Measurements from ENCODE around the gene GSDMA.
"Not testable (repeated sequence)": the region's sequence is repeated elsewhere in the genome, so short reads cannot be mapped to it uniquely, and the experiment has no call there.

GSDMA gene

DNA sequence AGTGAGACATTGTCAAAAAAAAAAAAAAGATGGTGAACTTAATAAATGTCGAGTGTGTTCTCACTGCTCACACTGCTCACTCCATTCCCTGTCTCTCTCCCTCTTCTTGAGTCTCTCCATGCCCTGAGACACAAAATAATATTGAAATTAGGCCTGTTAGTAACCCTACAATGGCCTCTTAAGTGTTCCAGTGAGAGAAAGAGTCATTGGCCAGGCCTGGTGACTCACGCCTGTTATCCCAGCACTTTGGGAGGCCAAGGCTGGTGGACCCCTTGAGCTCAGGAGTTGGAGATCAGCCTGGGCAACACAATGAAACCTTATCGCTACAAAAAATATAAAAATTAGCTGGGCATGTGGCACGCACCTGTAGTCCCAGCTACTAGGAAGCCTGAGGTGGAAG lies 36.3 kb downstream of the GSDMA start:
- DNase-seq: no peak

DNA sequence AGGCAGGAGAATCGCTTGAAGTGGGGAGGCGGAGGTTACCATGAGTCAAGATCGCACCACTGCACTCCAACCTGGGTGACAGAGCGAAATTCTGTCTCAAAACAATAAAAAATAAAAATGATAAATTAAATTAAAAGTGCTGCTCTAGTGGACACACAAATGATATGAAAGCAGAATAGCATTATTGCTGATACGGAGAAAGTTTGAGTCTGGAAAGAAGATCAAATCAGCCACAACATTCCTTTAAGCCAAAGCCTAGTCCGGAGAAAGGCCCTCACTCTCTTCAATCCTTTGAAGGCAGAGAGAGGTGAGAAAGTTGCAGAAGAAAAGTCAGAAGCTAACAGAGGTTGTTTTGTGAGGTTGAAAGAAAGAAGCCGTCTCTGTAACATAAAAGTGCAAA lies 37.4 kb downstream of the GSDMA start:
- no peak for DNase-seq

- DNase-seq: not testable (repeated sequence)
Observed at GRCh38 chr17:40001335-40001734, 38.5 kb downstream of the GSDMA start.

DNA sequence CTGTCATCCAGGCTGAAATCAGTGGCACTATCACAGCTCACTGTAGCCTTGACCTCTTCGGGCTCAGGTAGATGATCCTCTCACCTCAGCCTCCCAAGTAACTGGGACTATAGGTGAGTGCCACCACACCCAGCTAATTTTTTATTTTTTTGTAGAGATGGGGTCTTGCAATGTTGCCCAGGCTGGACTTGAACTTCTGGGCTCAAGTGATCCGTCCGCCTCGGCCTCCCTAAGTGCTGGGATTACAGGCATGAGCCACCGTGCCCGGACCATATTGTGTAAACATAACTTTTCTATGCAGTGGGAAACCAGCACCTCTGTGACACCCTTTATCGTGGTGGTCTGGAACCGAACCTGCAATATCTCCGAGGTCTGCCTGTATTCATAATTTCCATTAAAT lies 41.3 kb downstream of the GSDMA start:
- DNase-seq: no peak

DNA sequence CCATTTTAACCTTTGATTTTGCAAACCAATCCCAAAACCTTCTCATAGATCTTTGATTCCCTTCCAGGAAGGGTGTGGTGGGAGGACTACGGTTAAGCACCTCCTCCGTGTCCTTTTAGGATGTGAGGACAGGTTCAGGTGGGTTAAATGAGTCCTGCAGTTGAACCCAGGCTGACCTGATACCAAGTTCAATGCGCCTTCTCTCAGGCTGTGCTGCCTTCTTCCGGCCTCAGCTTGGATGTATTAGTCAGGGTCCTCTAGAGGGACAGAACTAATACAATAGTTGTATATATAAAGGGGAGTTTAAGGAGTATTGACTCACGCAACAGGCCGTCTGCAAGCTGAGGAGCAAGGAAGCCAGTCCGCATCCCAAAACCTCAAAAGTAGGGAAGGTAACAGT lies 41.9 kb downstream of the GSDMA start:
- no peak for DNase-seq

DNA sequence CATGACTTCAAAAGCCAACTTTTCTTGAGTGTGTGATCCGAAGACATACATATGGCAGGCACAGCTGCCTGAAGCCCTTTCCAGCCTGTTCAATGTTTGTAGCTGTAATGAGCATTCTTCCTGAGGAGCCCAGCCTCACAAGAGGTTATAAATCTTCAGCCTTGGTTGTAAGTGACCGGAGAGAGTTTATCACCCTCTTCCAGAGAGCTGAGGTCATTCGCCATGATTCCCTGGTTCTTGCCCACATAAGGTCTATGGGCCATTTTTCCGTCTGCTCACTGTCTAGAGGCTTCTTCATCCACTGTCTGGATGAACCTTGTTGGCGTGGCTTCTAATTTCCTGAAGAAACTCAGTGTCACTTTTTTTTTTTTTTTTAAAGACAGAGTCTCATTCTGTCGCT lies 42.7 kb downstream of the GSDMA start:
- no peak for DNase-seq

DNA sequence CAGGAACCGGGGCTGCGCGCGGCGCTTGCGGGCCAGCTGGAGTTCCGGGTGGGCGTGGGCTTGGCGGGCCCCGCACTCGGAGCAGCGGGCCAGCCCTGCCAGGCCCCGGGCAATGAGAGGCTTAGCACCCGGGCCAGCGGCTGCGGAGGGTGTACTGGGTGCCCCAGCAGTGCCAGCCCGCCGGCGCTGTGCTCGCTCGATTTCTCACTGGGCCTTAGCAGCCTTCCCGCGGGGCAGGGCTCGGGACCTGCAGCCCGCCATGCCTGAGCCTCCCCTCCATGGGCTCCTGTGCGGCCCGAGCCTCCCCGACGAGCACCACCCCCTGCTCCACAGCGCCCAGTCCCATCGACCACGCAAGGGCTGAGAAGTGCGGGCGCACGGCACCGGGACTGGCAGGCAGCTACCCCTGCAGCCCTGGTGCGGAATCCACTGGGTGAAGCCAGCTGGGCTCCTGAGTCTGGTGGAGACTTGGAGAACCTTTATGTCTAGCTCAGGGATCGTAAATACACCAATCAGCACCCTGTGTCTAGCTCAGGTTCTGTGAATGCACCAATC lies 48.2 kb downstream of the GSDMA start:
- DNase-seq: not testable (repeated sequence)

GRCh38 chr17:40012017-40012647 lies 49.3 kb downstream of the GSDMA start:
- not testable (repeated sequence) for DNase-seq

DNA sequence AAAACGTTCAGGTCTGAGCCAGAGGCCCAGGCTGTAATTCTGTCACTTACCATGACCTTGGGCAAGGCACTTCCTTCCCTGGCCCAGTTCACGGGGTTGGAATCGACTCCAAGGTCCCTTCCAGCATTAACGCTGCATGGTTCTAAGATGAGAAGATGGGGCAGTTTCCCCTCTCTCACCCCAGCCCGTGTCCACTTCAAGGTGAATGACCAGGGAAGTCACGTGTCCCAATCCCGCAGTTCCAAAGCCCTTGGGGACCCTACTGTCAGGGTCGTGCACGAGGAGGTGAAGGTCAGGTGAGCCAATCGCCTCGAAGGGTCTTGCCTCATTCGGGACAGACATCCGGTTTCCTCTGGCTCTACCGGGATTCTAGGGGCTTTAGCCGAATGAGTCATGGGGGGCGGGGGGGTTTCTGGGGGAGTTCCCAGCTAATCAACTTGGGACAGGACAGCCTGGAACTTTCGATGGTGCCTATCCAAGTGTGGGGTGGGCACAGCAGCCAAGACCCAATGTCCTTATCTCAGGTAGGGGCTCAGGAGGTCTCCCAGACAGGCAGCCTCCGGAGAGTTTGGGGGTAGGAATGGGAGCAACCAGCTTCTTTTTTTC lies 51.7 kb downstream of the GSDMA start:
- no peak for DNase-seq

DNA sequence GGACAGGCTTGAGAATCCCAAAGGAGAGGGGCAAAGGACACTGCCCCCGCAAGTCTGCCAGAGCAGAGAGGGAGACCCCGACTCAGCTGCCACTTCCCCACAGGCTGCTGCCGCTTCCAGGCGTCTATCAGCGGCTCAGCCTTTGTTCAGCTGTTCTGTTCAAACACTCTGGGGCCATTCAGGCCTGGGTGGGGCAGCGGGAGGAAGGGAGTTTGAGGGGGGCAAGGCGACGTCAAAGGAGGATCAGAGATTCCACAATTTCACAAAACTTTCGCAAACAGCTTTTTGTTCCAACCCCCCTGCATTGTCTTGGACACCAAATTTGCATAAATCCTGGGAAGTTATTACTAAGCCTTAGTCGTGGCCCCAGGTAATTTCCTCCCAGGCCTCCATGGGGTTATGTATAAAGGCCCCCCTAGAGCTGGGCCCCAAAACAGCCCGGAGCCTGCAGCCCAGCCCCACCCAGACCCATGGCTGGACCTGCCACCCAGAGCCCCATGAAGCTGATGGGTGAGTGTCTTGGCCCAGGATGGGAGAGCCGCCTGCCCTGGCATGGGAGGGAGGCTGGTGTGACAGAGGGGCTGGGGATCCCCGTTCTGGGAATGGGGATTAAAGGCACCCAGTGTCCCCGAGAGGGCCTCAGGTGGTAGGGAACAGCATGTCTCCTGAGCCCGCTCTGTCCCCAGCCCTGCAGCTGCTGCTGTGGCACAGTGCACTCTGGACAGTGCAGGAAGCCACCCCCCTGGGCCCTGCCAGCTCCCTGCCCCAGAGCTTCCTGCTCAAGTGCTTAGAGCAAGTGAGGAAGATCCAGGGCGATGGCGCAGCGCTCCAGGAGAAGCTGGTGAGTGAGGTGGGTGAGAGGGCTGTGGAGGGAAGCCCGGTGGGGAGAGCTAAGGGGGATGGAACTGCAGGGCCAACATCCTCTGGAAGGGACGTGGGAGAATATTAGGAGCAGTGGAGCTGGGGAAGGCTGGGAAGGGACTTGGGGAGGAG lies 52.5 kb downstream of the GSDMA start, which contains the start of gene CSF3:
CSF3 (plus strand) TSS at position 436 of the 993 bp plus-strand sequence; CDS start at position 471, 35 bp downstream.
- DNase-seq: no peak

- DNase-seq: no peak
Observed at GRCh38 chr17:40015998-40016985, 53.5 kb downstream of the GSDMA start.

GRCh38 chr17:40017422-40018080 lies 54.7 kb downstream of the GSDMA start:
- no peak for DNase-seq

DNA sequence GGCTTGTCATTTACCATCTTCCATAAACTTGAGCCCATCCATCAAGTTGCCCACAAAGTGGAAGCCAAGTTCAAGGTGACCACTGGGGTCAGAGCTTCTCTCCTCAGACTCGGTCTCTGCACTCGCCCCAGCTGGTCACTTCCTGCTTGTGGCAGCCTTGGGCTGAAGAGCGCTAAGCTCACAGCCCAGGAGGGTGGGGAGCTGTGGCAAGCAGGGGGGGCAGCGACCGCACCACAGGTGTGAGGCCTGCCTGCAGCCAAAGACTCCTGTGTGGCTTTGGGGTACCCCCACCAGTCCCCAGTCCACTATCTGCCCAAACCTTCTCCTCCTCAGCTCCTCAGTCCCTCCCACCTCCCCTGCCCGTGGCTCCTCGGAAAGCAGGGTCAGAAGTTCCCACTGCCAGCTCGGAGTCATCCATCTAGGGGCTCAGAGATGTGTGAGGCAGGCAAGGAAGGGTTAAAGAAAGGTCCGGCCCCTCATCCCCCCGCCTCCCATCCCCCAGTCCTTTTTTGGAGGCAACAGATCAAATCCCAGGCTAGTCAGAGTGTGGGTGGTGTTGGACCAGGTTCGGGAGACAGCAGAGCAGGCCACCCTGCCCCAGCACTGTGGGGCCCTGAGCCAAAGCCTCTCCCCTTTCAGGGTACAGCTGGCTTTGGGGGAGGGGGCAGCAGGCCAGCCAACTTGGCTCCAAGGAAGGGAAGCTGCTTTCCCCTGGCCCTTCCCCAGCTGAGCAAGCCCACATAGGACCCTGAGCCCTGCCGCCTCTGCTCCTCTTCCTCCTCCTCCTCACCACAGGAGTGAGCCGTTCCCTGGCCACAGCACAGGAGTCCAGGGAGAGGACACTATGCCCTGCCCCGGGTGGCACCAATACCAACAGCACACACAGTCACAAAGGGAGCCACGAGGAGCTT lies 55.7 kb downstream of the GSDMA start:
- no peak for DNase-seq

DNA sequence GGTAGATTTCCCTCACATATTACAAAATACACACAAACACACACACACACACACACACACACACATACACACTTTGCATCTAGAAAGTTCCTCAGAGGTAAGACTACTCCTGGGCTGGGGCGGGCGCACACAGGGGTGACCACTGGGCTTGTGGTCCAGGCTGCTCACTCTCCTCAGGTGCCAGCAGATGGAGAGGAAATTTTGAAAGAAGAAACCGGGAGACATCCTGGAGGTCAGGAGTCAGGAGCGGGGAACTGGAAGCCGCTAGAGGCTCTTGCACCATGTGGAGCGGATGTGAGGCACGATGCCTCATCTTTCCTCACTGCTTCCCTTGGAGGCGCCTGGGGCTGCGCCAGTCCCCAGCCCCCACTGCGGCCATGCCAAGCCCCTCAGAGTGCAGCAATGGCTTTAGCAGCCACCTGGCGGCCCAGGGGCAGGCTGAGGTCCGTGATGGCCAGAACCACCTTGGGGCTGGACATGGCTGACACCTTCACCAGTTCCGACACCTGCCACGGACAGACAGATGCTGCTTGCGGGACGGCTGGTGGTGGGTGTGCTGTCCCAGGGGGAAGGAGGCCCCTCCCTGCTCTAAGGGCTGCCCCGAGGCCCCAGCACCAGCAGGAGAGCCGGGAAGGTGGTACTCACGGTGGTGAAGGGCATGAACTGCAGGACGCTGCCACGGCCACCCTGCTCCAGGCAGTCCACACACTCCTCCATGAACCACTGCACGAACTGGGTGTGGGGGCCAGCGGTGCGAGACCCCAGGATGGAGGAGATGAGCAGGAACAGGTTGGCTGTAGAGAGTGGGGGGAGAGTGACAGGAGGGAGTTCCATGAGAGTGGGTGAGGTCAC lies 56.6 kb downstream of the GSDMA start:
- DNase-seq: no peak

DNA sequence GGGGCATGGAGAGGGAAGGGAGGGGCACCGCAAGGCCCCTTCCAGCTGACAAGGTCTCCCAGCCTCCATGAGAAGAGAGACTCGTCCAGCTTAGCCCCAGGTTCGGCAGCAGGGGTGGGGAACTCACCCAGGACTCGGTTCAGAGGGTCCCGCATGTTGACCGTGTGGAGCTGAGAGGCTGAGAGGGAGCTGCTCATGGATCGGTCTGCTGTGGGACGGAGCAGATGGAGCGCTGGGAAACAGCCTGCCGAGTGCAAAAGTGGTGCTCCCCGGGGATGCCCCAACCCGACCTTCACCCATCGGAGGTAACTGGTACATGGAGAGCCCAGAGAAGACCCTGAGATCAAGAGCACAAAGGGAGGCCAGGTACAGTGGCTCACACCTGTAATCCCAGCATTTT lies 57.3 kb downstream of the GSDMA start:
- DNase-seq: no peak

- DNase-seq: no peak
Observed at GRCh38 chr17:40021451-40021971, 58.7 kb downstream of the GSDMA start.

- no peak for DNase-seq
Observed at GRCh38 chr17:40022497-40022896, 59.7 kb downstream of the GSDMA start.

DNA sequence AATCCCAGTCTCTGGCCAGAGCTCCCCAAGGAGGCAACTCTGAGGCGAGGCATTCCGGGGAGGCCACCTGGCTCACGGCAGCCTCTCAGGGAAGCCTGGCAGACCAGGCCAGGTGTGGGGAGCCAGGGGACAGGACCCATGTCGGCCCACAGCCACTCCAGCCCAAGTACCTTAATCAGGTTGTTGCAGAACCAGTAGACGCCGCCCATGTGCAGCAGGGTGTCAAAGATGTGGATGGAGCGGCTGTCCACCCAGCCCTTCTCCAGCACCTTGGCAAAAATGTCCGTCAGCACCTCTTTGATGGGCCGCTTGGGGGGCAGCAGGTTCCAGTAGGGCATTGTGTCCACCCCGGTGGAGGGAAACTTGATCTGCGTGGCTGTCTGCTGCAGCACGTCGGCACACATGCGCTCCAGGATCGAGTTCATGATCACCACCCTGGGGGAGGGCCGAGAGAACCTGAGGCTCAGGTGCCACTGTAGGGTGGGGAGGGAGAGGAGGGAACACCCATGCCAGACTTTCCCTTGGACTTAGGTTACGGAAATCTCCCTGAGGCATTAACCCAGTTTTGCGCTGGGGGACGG lies 60.2 kb downstream of the GSDMA start:
- DNase-seq: no peak

All from NCI-H526 (cell line).